ENCODE data around the gene ZNF791. TPM values are rescaled to one million over a fixed set of nuclear protein-coding genes. Genes with fewer than 3 reads are reported as not detected.
A peak's percentile ranks its signal among the peaks of the same experiment; 100 is the strongest.
"Not testable (repeated sequence)": the region's sequence is repeated elsewhere in the genome, so short reads cannot be mapped to it uniquely, and the experiment has no call there.

The ZNF791 gene
- total RNA-seq (ENCODE audit: low replicate concordance): 27.1 and 60.7 TPM in 2 replicates

- Mint-ChIP-seq H3K27ac (peak within 1 kb of the TSS; percentile 99), H3K4me1 (peaks cover 7% of the 10 kb centered on the region), H3K36me3 (peaks cover 17% of the 10 kb centered on the region), H3K9me3 (peaks cover 14% of the 10 kb centered on the region), H3K27me3 (ENCODE audit: insufficient read depth, low read depth) (peaks cover 2% of the 10 kb centered on the region), H3K4me3 (peak within 1 kb of the TSS; percentile 100)
- Histone ChIP-seq H3K9me3 (ENCODE audit: low read depth) (no peaks in the 10 kb centered on the region), H2AFZ (replicated peaks) (peak within 1 kb of the TSS; percentile 74), H3K36me3 (no peaks in the 10 kb centered on the region), H3K4me3 (peak within 1 kb of the TSS; percentile 88), H3K4me2 (peak within 1 kb of the TSS; percentile 84), H3F3A (ENCODE audit: low read depth) (peaks cover 27% of the 10 kb centered on the region), H4K20me1 (ENCODE audit: low read depth) (no peaks in the 10 kb centered on the region), H3K4me1 (peaks cover 6% of the 10 kb centered on the region), H3K27ac (peak within 1 kb of the TSS; percentile 93), H3K79me2 (ENCODE audit: low read depth) (peaks cover 62% of the 10 kb centered on the region), H3K27me3 (no peaks in the 10 kb centered on the region), H3K9ac (peak within 1 kb of the TSS; percentile 82)
- peak; percentile 51 for TF ChIP-seq CTCF (IDR thresholded peaks at IDR 0.05)
- no peak for TF ChIP-seq EZH2 (IDR thresholded peaks at IDR 0.05)
- no peak for TF ChIP-seq EZH2phosphoT487 (IDR thresholded peaks at IDR 0.05)
- DNase-seq (ENCODE audit: low spot score): peak; percentile 99
Measured at GRCh38 chr19:12610540-12611360, at the start of gene ZNF791, which contains the start of gene ZNF490. ZNF791 (plus strand) TSS chr19:12610920; CDS start chr19:12611080, 160 bp downstream. ZNF490 (minus strand) TSS chr19:12610813; CDS start chr19:12610680, 133 bp downstream.

- no peaks in the 10 kb centered on the region for H3F3A ChIP-seq (ENCODE audit: low read depth)
- H3K4me3 ChIP-seq: no peak overlapping the region
- no peaks in the 10 kb centered on the region for H3K79me2 ChIP-seq (ENCODE audit: low read depth)
- Mint-ChIP-seq H3K36me3 (no peaks in the 10 kb centered on the region), H3K4me3 (peak overlapping the region; percentile 33), H3K4me1 (no peaks in the 10 kb centered on the region), H3K27ac (no peak overlapping the region), H3K9me3 (peaks cover 2% of the 10 kb centered on the region), H3K27me3 (ENCODE audit: insufficient read depth, low read depth) (no peaks in the 10 kb centered on the region)
- H3K4me1 ChIP-seq: no peaks in the 10 kb centered on the region
- no peaks in the 10 kb centered on the region for H4K20me1 ChIP-seq (ENCODE audit: low read depth)
- H3K4me2 ChIP-seq: no peak overlapping the region
- no peaks in the 10 kb centered on the region for H3K36me3 ChIP-seq
- H3K9ac ChIP-seq: no peak overlapping the region
- H3K27me3 ChIP-seq: no peaks in the 10 kb centered on the region
- DNase-seq (ENCODE audit: low spot score): peak; percentile 87
- no peak overlapping the region for H3K27ac ChIP-seq
- H2AFZ ChIP-seq (replicated peaks): peak overlapping the region; percentile 65
- TF ChIP-seq CTCF (IDR thresholded peaks at IDR 0.05) (peak; percentile 98), EZH2 (IDR thresholded peaks at IDR 0.05) (no peak)
- no peaks in the 10 kb centered on the region for H3K9me3 ChIP-seq (ENCODE audit: low read depth)
Measured at GRCh38 chr19:12564016-12564664, 46.6 kb upstream of the ZNF791 start.

- not testable (repeated sequence) for H3K9ac ChIP-seq; H2AFZ ChIP-seq (replicated peaks); H3K4me3 ChIP-seq; H3F3A ChIP-seq (ENCODE audit: low read depth); H3K27me3 ChIP-seq; H3K27me3 Mint-ChIP-seq (ENCODE audit: insufficient read depth, low read depth); H3K27ac ChIP-seq; H3K9me3 Mint-ChIP-seq; H3K36me3 ChIP-seq; H3K4me1 ChIP-seq; H3K4me2 ChIP-seq; H3K9me3 ChIP-seq (ENCODE audit: low read depth); H3K4me3 Mint-ChIP-seq; H3K4me1 Mint-ChIP-seq; H3K36me3 Mint-ChIP-seq; H4K20me1 ChIP-seq (ENCODE audit: low read depth); H3K27ac Mint-ChIP-seq; H3K79me2 ChIP-seq (ENCODE audit: low read depth); DNase-seq (ENCODE audit: low spot score)
Measured at GRCh38 chr19:12566380-12566779, 44.3 kb upstream of the ZNF791 start.

Data from neural progenitor cell (in vitro differentiated cells).